Keratinocyte (primary cell): ENCODE measurements around the gene FILIP1. TPM values are rescaled to one million over a fixed set of nuclear protein-coding genes. Genes with fewer than 3 reads are reported as not detected.

Source experiments
- DNase-seq: peaks from one replicate; pipeline ENCODE4 v3.0.0-alpha.2; 2011; ENCODE audit warnings: low read depth, missing footprints, low spot score
- FAIRE-seq: peaks from 2 replicates; lab custom pipeline; 2011; peaks lifted over from hg19 to GRCh38; lab: Jason Lieb, UNC
- H2AFZ ChIP-seq: 2 replicates; pipeline ENCODE4 v1.6.0; 2012; ENCODE audit warnings: low read length, control low read depth, inconsistent platforms; ENCODE audit not compliant: control insufficient read depth
- H3K27ac ChIP-seq: 2 replicates; pipeline ENCODE4 v1.5.1; 2011; ENCODE audit warnings: low read length; ENCODE audit not compliant: control insufficient read depth, insufficient read depth
- H3K27me3 ChIP-seq: 3 replicates; pipeline ENCODE4 v1.6.0; 2011; ENCODE audit warnings: low read length; ENCODE audit not compliant: control insufficient read depth, insufficient read depth; ENCODE audit errors: extremely low read depth
- H3K36me3 ChIP-seq, 2 experiments: 2 replicates in 1 of 2; 3 replicates in 1 of 2; pipeline ENCODE4 v1.5.1; 2011; ENCODE audit warnings: low read length in 2 of 2, mild to moderate bottlenecking in 1 of 2; ENCODE audit not compliant: control insufficient read depth in 2 of 2, insufficient read depth in 2 of 2; ENCODE audit errors: extremely low read depth in 1 of 2
- H3K4me1 ChIP-seq: 3 replicates; pipeline ENCODE4 v1.5.1; 2011; ENCODE audit warnings: low read length; ENCODE audit not compliant: control insufficient read depth, insufficient read depth; ENCODE audit errors: extremely low read depth
- H3K4me2 ChIP-seq: 3 replicates; pipeline ENCODE4 v1.6.0; 2011; ENCODE audit warnings: low read depth, low read length; ENCODE audit not compliant: control insufficient read depth, insufficient read depth; ENCODE audit errors: extremely low read depth
- H3K4me3 ChIP-seq, 3 experiments: fragments of 200-600 bp in 1 of 3; sonication (generic) in 1 of 3; 2 replicates in 2 of 3; 3 replicates in 1 of 3; pipeline ENCODE4 v1.5.1; 2011 to 2016; ENCODE audit warnings: low read length in 3 of 3, mild to moderate bottlenecking in 3 of 3, control low read depth in 2 of 3, inconsistent platforms in 1 of 3, low read depth in 1 of 3, mixed read lengths in 1 of 3, mixed run types in 1 of 3, moderate library complexity in 1 of 3; ENCODE audit not compliant: control insufficient read depth in 2 of 3, insufficient read depth in 2 of 3; ENCODE audit errors: extremely low read depth in 1 of 3
- H3K79me2 ChIP-seq: 2 replicates; pipeline ENCODE4 v1.6.0; 2012; ENCODE audit warnings: low read length; ENCODE audit not compliant: control insufficient read depth, insufficient read depth
- H3K9ac ChIP-seq: 3 replicates; pipeline ENCODE4 v1.6.0; 2011; ENCODE audit warnings: low read length; ENCODE audit not compliant: control insufficient read depth, insufficient read depth; ENCODE audit errors: extremely low read depth
- H3K9me1 ChIP-seq: 3 replicates; pipeline ENCODE4 v1.6.0; 2011; ENCODE audit warnings: low read length; ENCODE audit not compliant: control insufficient read depth, insufficient read depth; ENCODE audit errors: extremely low read depth
- H3K9me3 ChIP-seq: 2 replicates; pipeline ENCODE4 v1.5.1; 2012; ENCODE audit warnings: low read depth, low read length; ENCODE audit not compliant: control insufficient read depth
- H4K20me1 ChIP-seq: 3 replicates; pipeline ENCODE4 v1.6.0; 2011; ENCODE audit warnings: low read length; ENCODE audit not compliant: control insufficient read depth, insufficient read depth; ENCODE audit errors: extremely low read depth
- CTCF ChIP-seq, 3 experiments: IDR thresholded peaks in 1 of 3; conservative IDR thresholded peaks in 1 of 3; optimal IDR thresholded peaks in 1 of 3; 2 replicates in 2 of 3; 3 replicates in 1 of 3; pipeline versions ENCODE3 to v1.5.1; 2011; ENCODE audit warnings: low read length in 3 of 3, mild to moderate bottlenecking in 3 of 3, moderate library complexity in 2 of 3, control low read depth in 1 of 3, inconsistent platforms in 1 of 3; ENCODE audit not compliant: insufficient read depth in 2 of 3; ENCODE audit errors: extremely low read depth in 1 of 3
- EZH2 ChIP-seq: IDR thresholded peaks from one replicate; pipeline ENCODE4 v1.6.1; 2012; ENCODE audit warnings: inconsistent platforms, mild to moderate bottlenecking, low read length, moderate library complexity
- dilution Hi-C: fragments of 300-500 bp; cut with MboI; formaldehyde crosslinking; loops from one replicate; pipeline ENCODE4 v1.7.0; 2020; ENCODE audit warnings: low sequenced_read_pairs; ENCODE audit not compliant: extremely low pct_ligation_motif_present
- polyA plus RNA-seq, 5 experiments: library from polyadenylated mRNA; depleted of rRNA in 3 of 5; stranded (reverse) in 3 of 5; stranded (forward) in 1 of 5; unstranded in 1 of 5; fragments of >200 nt; gene quantifications; 1 replicate in 1 of 5; 2 replicates in 3 of 5; 3 replicates in 1 of 5; pipeline versions ENCODE4 v1.2.1 to v1.2.3, GENCODE V29; 2011 to 2012; ENCODE audit warnings: missing spikeins in 2 of 5, low read depth in 1 of 5, low replicate concordance in 1 of 5

FILIP1 gene
- polyA plus RNA-seq, 1 donor (not counting 4 experiments of a cell fraction or from before 2014, with no cell fraction given) = 0.01 TPM

- peaks cover 77% of the 10 kb centered on the region for H3K79me2 ChIP-seq
- peak overlapping the region; percentile 62 for H3K4me2 ChIP-seq
- H3K27me3 ChIP-seq = no peaks in the 10 kb centered on the region
- no peak overlapping the region for H2AFZ ChIP-seq
- no peaks in the 10 kb centered on the region for H4K20me1 ChIP-seq
- dilution Hi-C loops = no loop called here
- no peaks in the 10 kb centered on the region for H3K9me1 ChIP-seq
- H3K4me3 ChIP-seq = peak overlapping the region in 2 of 3 experiments; percentile 26 to 28
- peaks cover 34% of the 10 kb centered on the region for H3K4me1 ChIP-seq
- TF ChIP-seq CTCF (optimal IDR thresholded peaks at IDR 0.05 in 1 of 3, IDR thresholded peaks at IDR 0.05 in 1 of 3, conservative IDR thresholded peaks at IDR 0.05 in 1 of 3; ENCODE audit: extremely low read depth in 1 of 3, insufficient read depth in 2 of 3, low read length in 3 of 3) (no peak), EZH2 (no peak)
- H3K27ac ChIP-seq = peak overlapping the region; percentile 36
- peak overlapping the region; percentile 36 for H3K9ac ChIP-seq
- H3K9me3 ChIP-seq = no peaks in the 10 kb centered on the region
- H3K36me3 ChIP-seq = no peaks in the 10 kb centered on the region
- DNase-seq (no peak), FAIRE-seq (no peak)
These were observed 211.9 kb downstream of the FILIP1 start for GRCh38 chr6:75281653-75282052.

GRCh38 chr6:75280131-75280855, 213.3 kb downstream of the FILIP1 start:
- TF ChIP-seq EZH2 = no peak
- no peak for TF ChIP-seq CTCF (optimal IDR thresholded peaks at IDR 0.05 in 1 of 3, IDR thresholded peaks at IDR 0.05 in 1 of 3, conservative IDR thresholded peaks at IDR 0.05 in 1 of 3; ENCODE audit: extremely low read depth in 1 of 3, insufficient read depth in 2 of 3, low read length in 3 of 3)
- Histone ChIP-seq H3K36me3 (no peaks in the 10 kb centered on the region), H3K79me2 (peaks cover 88% of the 10 kb centered on the region), H3K4me2 (peak overlapping the region; percentile 25), H3K27me3 (no peaks in the 10 kb centered on the region), H4K20me1 (no peaks in the 10 kb centered on the region), H3K9ac (no peak overlapping the region), H3K4me3 (peak overlapping the region in 1 of 3 experiments; percentile 9), H2AFZ (no peak overlapping the region), H3K4me1 (peaks cover 37% of the 10 kb centered on the region), H3K9me3 (no peaks in the 10 kb centered on the region), H3K27ac (peak overlapping the region; percentile 4), H3K9me1 (no peaks in the 10 kb centered on the region)
- dilution Hi-C loops = no loop called here
- DNase-seq (no peak), FAIRE-seq (no peak)
